ENCODE measurements around the gene DUSP12. TPM values are rescaled to one million over a fixed set of nuclear protein-coding genes. Genes with fewer than 3 reads are reported as not detected.
A peak's percentile ranks its signal among the peaks of the same experiment; 100 is the strongest.

DUSP12 gene
- total and polyA plus RNA-seq, 9 of the 15 experiments (the other 6 are each of a cell fraction or from before 2014, with no cell fraction given) = 10.4 to 81.4 (median 43.6) TPM

DNA sequence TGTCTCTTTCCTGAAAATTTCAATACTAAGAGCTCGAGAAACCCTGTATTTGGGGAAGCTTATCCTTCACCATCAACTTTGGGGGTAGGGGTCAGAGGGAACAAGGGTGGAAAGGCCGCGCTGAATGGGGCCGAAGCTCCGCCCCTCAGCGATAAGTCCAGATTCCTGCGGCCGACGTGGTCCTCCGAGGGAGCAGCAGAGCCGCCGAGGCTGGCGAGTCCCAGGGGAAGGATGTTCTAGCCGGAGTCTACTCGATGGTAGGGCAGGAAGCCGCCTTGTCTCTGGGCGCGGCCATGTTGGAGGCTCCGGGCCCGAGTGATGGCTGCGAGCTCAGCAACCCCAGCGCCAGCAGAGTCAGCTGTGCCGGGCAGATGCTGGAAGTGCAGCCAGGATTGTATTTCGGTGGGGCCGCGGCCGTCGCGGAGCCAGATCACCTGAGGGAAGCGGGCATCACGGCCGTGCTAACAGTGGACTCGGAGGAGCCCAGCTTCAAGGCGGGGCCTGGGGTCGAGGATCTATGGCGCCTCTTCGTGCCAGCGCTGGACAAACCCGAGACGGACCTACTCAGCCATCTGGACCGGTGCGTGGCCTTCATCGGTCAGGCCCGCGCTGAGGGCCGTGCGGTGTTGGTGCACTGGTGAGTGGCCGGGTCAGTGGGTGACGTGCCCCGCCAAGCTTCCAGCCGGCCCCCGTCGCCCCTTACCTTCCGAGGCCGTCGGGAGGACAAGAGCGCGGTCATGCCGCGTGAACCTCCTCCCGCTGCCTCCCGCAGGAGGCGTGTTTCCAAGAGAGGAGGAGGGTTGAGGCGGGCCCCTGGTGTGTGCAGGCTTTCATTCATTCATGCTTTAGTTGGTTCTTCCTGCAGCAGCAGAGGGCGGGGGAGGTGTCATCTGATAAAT is at the start of gene DUSP12 (continued):
- TF ChIP-seq FOSL1 (tag; conservative IDR thresholded peaks at IDR 0.05) = 0 out of 2 replicates have a peak, but pooled peaks have one; percentile 10
- TF ChIP-seq, protein P1, sequence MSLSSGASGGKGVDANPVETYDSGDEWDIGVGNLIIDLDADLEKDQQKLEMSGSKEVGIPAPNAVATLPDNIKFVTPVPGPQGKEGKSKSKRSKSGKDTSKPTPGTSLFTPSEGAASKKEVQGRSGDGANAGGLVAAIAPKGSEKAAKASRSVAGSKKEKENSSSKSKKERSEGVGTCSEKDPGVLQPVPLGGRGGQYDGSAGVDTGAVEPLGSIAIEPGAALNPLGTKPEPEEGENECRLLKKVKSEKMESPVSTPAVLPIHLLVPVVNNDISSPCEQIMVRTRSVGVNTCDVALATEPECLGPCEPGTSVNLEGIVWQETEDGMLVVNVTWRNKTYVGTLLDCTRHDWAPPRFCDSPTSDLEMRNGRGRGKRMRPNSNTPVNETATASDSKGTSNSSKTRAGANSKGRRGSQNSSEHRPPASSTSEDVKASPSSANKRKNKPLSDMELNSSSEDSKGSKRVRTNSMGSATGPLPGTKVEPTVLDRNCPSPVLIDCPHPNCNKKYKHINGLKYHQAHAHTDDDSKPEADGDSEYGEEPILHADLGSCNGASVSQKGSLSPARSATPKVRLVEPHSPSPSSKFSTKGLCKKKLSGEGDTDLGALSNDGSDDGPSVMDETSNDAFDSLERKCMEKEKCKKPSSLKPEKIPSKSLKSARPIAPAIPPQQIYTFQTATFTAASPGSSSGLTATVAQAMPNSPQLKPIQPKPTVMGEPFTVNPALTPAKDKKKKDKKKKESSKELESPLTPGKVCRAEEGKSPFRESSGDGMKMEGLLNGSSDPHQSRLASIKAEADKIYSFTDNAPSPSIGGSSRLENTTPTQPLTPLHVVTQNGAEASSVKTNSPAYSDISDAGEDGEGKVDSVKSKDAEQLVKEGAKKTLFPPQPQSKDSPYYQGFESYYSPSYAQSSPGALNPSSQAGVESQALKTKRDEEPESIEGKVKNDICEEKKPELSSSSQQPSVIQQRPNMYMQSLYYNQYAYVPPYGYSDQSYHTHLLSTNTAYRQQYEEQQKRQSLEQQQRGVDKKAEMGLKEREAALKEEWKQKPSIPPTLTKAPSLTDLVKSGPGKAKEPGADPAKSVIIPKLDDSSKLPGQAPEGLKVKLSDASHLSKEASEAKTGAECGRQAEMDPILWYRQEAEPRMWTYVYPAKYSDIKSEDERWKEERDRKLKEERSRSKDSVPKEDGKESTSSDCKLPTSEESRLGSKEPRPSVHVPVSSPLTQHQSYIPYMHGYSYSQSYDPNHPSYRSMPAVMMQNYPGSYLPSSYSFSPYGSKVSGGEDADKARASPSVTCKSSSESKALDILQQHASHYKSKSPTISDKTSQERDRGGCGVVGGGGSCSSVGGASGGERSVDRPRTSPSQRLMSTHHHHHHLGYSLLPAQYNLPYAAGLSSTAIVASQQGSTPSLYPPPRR (CRISPR knock-in tag; IDR thresholded peaks at IDR 0.05; ENCODE audit: borderline replicate concordance) = no peak
- no peak for TF ChIP-seq POU5F1 (IDR thresholded peaks at IDR 0.05; ENCODE audit: borderline replicate concordance, low read depth, low read length, partially characterized antibody)
- TF ChIP-seq CHD4 (IDR thresholded peaks at IDR 0.05; ENCODE audit: insufficient read depth, insufficient replicate concordance, low read depth, low read length, poor library complexity, severe bottlenecking) = no peak
- TF ChIP-seq, protein P2, sequence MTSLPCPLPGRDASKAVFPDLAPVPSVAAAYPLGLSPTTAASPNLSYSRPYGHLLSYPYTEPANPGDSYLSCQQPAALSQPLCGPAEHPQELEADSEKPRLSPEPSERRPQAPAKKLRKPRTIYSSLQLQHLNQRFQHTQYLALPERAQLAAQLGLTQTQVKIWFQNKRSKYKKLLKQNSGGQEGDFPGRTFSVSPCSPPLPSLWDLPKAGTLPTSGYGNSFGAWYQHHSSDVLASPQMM (CRISPR knock-in tag; IDR thresholded peaks at IDR 0.05) = no peak
- peak; percentile 94 for TF ChIP-seq RBBP5 (IDR thresholded peaks at IDR 0.05; ENCODE audit: borderline replicate concordance, insufficient read depth, low read length, poor library complexity, severe bottlenecking)
- TF ChIP-seq ZNF217 (CRISPR knock-in tag; IDR thresholded peaks at IDR 0.05) = no peak
- TF ChIP-seq CHAMP1 (IDR thresholded peaks at IDR 0.05) = peak; percentile 41; the same call in 1 of the 2 replicates
- TF ChIP-seq, protein P3, sequence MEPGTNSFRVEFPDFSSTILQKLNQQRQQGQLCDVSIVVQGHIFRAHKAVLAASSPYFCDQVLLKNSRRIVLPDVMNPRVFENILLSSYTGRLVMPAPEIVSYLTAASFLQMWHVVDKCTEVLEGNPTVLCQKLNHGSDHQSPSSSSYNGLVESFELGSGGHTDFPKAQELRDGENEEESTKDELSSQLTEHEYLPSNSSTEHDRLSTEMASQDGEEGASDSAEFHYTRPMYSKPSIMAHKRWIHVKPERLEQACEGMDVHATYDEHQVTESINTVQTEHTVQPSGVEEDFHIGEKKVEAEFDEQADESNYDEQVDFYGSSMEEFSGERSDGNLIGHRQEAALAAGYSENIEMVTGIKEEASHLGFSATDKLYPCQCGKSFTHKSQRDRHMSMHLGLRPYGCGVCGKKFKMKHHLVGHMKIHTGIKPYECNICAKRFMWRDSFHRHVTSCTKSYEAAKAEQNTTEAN (CRISPR knock-in tag; IDR thresholded peaks at IDR 0.05) = no peak
- peak; percentile 72; the same call in 1 of the 2 replicates for TF ChIP-seq NR3C1 (CRISPR knock-in tag; IDR thresholded peaks at IDR 0.05)
- TF ChIP-seq, protein P4, sequence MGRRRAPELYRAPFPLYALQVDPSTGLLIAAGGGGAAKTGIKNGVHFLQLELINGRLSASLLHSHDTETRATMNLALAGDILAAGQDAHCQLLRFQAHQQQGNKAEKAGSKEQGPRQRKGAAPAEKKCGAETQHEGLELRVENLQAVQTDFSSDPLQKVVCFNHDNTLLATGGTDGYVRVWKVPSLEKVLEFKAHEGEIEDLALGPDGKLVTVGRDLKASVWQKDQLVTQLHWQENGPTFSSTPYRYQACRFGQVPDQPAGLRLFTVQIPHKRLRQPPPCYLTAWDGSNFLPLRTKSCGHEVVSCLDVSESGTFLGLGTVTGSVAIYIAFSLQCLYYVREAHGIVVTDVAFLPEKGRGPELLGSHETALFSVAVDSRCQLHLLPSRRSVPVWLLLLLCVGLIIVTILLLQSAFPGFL (CRISPR knock-in tag; IDR thresholded peaks at IDR 0.05) = no peak
- 0 out of 2 replicates have a peak, but pooled peaks have one; percentile 24 for TF ChIP-seq CHD2 (IDR thresholded peaks at IDR 0.05; ENCODE audit: low read depth, low read length)
- TF ChIP-seq TCF15 (CRISPR knock-in tag; IDR thresholded peaks at IDR 0.05) = no peak
- peak; percentile 18; the same call in 1 of the 2 replicates for TF ChIP-seq NFE2 (IDR thresholded peaks at IDR 0.05; ENCODE audit: low read depth)
